SK-N-SH (cell line): ENCODE measurements around the gene DENND5B.
"Not testable (repeated sequence)": the region's sequence is repeated elsewhere in the genome, so short reads cannot be mapped to it uniquely, and the experiment has no call there.

Source experiments
- ELF1 ChIP-seq: IDR thresholded peaks from 2 replicates; pipeline ENCODE4 v1.4.0; 2012
- GABPA ChIP-seq: IDR thresholded peaks from 2 replicates; pipeline ENCODE4 v1.4.0; 2012; ENCODE audit warnings: low read depth, mild to moderate bottlenecking
- MAX ChIP-seq: IDR thresholded peaks from 2 replicates; pipeline ENCODE4 v1.4.0; 2012; ENCODE audit warnings: low read depth
- RFX5 ChIP-seq: IDR thresholded peaks from 2 replicates; pipeline ENCODE4 v1.6.1; 2012; ENCODE audit warnings: mild to moderate bottlenecking, improper control_type of control experiment, low read length
- TF ChIP-seq, protein P1 (sequence below): IDR thresholded peaks from 2 replicates; pipeline ENCODE4 v1.6.1; 2012; ENCODE audit warnings: mild to moderate bottlenecking, low read depth, low read length, moderate library complexity
- TF ChIP-seq, protein P2 (sequence below): fragments of 200-600 bp; sonication (generic); IDR thresholded peaks from 2 replicates; pipeline ENCODE4 v1.6.1; 2017; ENCODE audit warnings: antibody characterized with exemption, mild to moderate bottlenecking, moderate library complexity
- TF ChIP-seq, protein P3 (sequence below): IDR thresholded peaks from 2 replicates; pipeline ENCODE4 v1.4.0; 2012; ENCODE audit warnings: low read depth, borderline replicate concordance

DNA sequence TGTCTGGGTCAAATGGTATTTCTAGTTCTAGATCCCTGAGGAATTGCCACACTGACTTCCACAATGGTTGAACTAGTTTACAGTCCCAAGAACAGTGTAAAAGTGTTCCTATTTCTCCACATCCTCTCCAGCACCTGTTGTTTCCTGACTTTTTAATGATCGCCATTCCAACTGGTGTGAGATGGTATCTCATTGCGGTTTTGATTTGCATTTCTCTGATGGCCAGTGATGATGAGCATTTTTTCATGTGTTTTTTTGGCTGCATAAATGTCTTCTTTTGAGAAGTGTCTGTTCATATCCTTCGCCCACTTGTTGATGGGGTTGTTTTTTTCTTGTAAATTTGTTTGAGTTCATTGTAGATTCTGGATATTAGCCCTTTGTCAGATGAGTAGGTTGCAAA, 40.3 kb downstream of the DENND5B start:
- TF ChIP-seq, protein P1, sequence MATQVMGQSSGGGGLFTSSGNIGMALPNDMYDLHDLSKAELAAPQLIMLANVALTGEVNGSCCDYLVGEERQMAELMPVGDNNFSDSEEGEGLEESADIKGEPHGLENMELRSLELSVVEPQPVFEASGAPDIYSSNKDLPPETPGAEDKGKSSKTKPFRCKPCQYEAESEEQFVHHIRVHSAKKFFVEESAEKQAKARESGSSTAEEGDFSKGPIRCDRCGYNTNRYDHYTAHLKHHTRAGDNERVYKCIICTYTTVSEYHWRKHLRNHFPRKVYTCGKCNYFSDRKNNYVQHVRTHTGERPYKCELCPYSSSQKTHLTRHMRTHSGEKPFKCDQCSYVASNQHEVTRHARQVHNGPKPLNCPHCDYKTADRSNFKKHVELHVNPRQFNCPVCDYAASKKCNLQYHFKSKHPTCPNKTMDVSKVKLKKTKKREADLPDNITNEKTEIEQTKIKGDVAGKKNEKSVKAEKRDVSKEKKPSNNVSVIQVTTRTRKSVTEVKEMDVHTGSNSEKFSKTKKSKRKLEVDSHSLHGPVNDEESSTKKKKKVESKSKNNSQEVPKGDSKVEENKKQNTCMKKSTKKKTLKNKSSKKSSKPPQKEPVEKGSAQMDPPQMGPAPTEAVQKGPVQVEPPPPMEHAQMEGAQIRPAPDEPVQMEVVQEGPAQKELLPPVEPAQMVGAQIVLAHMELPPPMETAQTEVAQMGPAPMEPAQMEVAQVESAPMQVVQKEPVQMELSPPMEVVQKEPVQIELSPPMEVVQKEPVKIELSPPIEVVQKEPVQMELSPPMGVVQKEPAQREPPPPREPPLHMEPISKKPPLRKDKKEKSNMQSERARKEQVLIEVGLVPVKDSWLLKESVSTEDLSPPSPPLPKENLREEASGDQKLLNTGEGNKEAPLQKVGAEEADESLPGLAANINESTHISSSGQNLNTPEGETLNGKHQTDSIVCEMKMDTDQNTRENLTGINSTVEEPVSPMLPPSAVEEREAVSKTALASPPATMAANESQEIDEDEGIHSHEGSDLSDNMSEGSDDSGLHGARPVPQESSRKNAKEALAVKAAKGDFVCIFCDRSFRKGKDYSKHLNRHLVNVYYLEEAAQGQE: not testable (repeated sequence)
- TF ChIP-seq, protein P2, sequence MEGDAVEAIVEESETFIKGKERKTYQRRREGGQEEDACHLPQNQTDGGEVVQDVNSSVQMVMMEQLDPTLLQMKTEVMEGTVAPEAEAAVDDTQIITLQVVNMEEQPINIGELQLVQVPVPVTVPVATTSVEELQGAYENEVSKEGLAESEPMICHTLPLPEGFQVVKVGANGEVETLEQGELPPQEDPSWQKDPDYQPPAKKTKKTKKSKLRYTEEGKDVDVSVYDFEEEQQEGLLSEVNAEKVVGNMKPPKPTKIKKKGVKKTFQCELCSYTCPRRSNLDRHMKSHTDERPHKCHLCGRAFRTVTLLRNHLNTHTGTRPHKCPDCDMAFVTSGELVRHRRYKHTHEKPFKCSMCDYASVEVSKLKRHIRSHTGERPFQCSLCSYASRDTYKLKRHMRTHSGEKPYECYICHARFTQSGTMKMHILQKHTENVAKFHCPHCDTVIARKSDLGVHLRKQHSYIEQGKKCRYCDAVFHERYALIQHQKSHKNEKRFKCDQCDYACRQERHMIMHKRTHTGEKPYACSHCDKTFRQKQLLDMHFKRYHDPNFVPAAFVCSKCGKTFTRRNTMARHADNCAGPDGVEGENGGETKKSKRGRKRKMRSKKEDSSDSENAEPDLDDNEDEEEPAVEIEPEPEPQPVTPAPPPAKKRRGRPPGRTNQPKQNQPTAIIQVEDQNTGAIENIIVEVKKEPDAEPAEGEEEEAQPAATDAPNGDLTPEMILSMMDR: not testable (repeated sequence)
- TF ChIP-seq, protein P3, sequence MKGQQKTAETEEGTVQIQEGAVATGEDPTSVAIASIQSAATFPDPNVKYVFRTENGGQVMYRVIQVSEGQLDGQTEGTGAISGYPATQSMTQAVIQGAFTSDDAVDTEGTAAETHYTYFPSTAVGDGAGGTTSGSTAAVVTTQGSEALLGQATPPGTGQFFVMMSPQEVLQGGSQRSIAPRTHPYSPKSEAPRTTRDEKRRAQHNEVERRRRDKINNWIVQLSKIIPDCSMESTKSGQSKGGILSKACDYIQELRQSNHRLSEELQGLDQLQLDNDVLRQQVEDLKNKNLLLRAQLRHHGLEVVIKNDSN: not testable (repeated sequence)
- not testable (repeated sequence) for TF ChIP-seq ELF1, MAX, RFX5, GABPA
